ENCODE results near the gene DGKH. TPM values are rescaled to one million over a fixed set of nuclear protein-coding genes. Genes with fewer than 3 reads are reported as not detected.

The DGKH gene
- total and polyA plus RNA-seq, 4 donors: 0.88 to 32.8 (median 16.4) TPM

GRCh38 chr13:42239644-42240043 lies 191.2 kb downstream of the DGKH start:
- Histone ChIP-seq H3K27me3 (ENCODE audit: control insufficient read depth in 1 of 2, insufficient read depth in 2 of 2, low read length in 1 of 2) (no peaks in the 10 kb centered on the region), H3K27ac (ENCODE audit: low read depth in 1 of 2, low read length in 2 of 2) (no peak overlapping the region), H3K4me3 (ENCODE audit: low read length in 2 of 2) (no peak overlapping the region), H3K9me3 (ENCODE audit: control insufficient read depth, low read length) (no peaks in the 10 kb centered on the region), H3K36me3 (ENCODE audit: control insufficient read depth in 1 of 2, insufficient read depth in 2 of 2, low read length in 1 of 2) (no peaks in the 10 kb centered on the region), H3K4me1 (ENCODE audit: control insufficient read depth in 1 of 2, insufficient read depth in 2 of 2, low read length in 2 of 2) (no peaks in the 10 kb centered on the region)
- DNase-seq (no peak), ATAC-seq (ENCODE audit: low FRiP score) (no peak)
- intact Hi-C loops (cut with DNase I): no loop called here

- no peaks in the 10 kb centered on the region for H3K4me1 ChIP-seq (ENCODE audit: control insufficient read depth in 1 of 2, insufficient read depth in 2 of 2, low read length in 2 of 2)
- 92 to 96% methylated on average over 8 of the region's 8 CpGs for WGBS, 2 donors
- H3K9me3 ChIP-seq (ENCODE audit: control insufficient read depth, low read length): no peaks in the 10 kb centered on the region
- ATAC-seq (ENCODE audit: low FRiP score) (no peak), DNase-seq (no peak)
- H3K4me3 ChIP-seq (ENCODE audit: low read length in 2 of 2): no peak overlapping the region
- no peaks in the 10 kb centered on the region for H3K27me3 ChIP-seq (ENCODE audit: control insufficient read depth in 1 of 2, insufficient read depth in 2 of 2, low read length in 1 of 2)
- no peaks in the 10 kb centered on the region for H3K36me3 ChIP-seq (ENCODE audit: control insufficient read depth in 1 of 2, insufficient read depth in 2 of 2, low read length in 1 of 2)
- no peak overlapping the region for H3K27ac ChIP-seq (ENCODE audit: low read depth in 1 of 2, low read length in 2 of 2)
- intact Hi-C loops (cut with DNase I): no loop called here
Observed at GRCh38 chr13:42246541-42246940, 198.1 kb downstream of the DGKH start.

GRCh38 chr13:42247883-42248282 lies 199.4 kb downstream of the DGKH start:
- H3K4me3 ChIP-seq (ENCODE audit: low read length in 2 of 2): no peak overlapping the region
- no peak for ATAC-seq (ENCODE audit: low FRiP score)
- no peaks in the 10 kb centered on the region for H3K9me3 ChIP-seq (ENCODE audit: control insufficient read depth, low read length)
- no peaks in the 10 kb centered on the region for H3K4me1 ChIP-seq (ENCODE audit: control insufficient read depth in 1 of 2, insufficient read depth in 2 of 2, low read length in 2 of 2)
- WGBS, 2 donors: 94 to 96% methylated on average over 2 of the region's 2 CpGs
- no peaks in the 10 kb centered on the region for H3K27me3 ChIP-seq (ENCODE audit: control insufficient read depth in 1 of 2, insufficient read depth in 2 of 2, low read length in 1 of 2)
- H3K27ac ChIP-seq (ENCODE audit: low read depth in 1 of 2, low read length in 2 of 2): no peak overlapping the region
- intact Hi-C loops (cut with DNase I): no loop called here
- H3K36me3 ChIP-seq (ENCODE audit: control insufficient read depth in 1 of 2, insufficient read depth in 2 of 2, low read length in 1 of 2): no peaks in the 10 kb centered on the region
- DNase-seq: no peak

- no peaks in the 10 kb centered on the region for H3K36me3 ChIP-seq (ENCODE audit: control insufficient read depth in 1 of 2, insufficient read depth in 2 of 2, low read length in 1 of 2)
- H3K9me3 ChIP-seq (ENCODE audit: control insufficient read depth, low read length): no peaks in the 10 kb centered on the region
- intact Hi-C loops (cut with DNase I): no loop called here
- peaks cover 0 to 2% of the 10 kb centered on the region in 2 donors for H3K4me1 ChIP-seq (ENCODE audit: control insufficient read depth in 1 of 2, insufficient read depth in 2 of 2, low read length in 2 of 2)
- DNase-seq (no peak), ATAC-seq (ENCODE audit: low FRiP score) (no peak)
- H3K27me3 ChIP-seq (ENCODE audit: control insufficient read depth in 1 of 2, insufficient read depth in 2 of 2, low read length in 1 of 2): no peaks in the 10 kb centered on the region
- no peak overlapping the region for H3K27ac ChIP-seq (ENCODE audit: low read depth in 1 of 2, low read length in 2 of 2)
- 7 to 14% methylated on average over 5 of the region's 5 CpGs for WGBS, 2 donors
- H3K4me3 ChIP-seq (ENCODE audit: low read length in 2 of 2): peak overlapping the region in 1 of 2 donors; percentile 26
Observed at GRCh38 chr13:42255886-42256285, 207.4 kb downstream of the DGKH start.

- H3K9me3 ChIP-seq (ENCODE audit: control insufficient read depth, low read length): no peaks in the 10 kb centered on the region
- WGBS, 2 donors: 77 to 80% methylated on average over 5 of the region's 5 CpGs
- DNase-seq (no peak), ATAC-seq (ENCODE audit: low FRiP score) (no peak)
- H3K4me1 ChIP-seq (ENCODE audit: control insufficient read depth in 1 of 2, insufficient read depth in 2 of 2, low read length in 2 of 2): peaks cover 0 to 2% of the 10 kb centered on the region in 2 donors
- intact Hi-C loops (cut with DNase I): no loop called here
- H3K36me3 ChIP-seq (ENCODE audit: control insufficient read depth in 1 of 2, insufficient read depth in 2 of 2, low read length in 1 of 2): no peaks in the 10 kb centered on the region
- H3K4me3 ChIP-seq (ENCODE audit: low read length in 2 of 2): no peak overlapping the region
- no peak overlapping the region for H3K27ac ChIP-seq (ENCODE audit: low read depth in 1 of 2, low read length in 2 of 2)
- H3K27me3 ChIP-seq (ENCODE audit: control insufficient read depth in 1 of 2, insufficient read depth in 2 of 2, low read length in 1 of 2): no peaks in the 10 kb centered on the region
Observed at GRCh38 chr13:42258747-42259146, 210.3 kb downstream of the DGKH start.

GRCh38 chr13:42259515-42259914 lies 211.1 kb downstream of the DGKH start:
- no peaks in the 10 kb centered on the region for H3K9me3 ChIP-seq (ENCODE audit: control insufficient read depth, low read length)
- H3K27ac ChIP-seq (ENCODE audit: low read depth in 1 of 2, low read length in 2 of 2): no peak overlapping the region
- WGBS, 2 donors: 83 to 94% methylated on average over 4 of the region's 4 CpGs
- intact Hi-C loops (cut with DNase I): no loop called here
- H3K36me3 ChIP-seq (ENCODE audit: control insufficient read depth in 1 of 2, insufficient read depth in 2 of 2, low read length in 1 of 2): no peaks in the 10 kb centered on the region
- no peaks in the 10 kb centered on the region for H3K27me3 ChIP-seq (ENCODE audit: control insufficient read depth in 1 of 2, insufficient read depth in 2 of 2, low read length in 1 of 2)
- no peak overlapping the region for H3K4me3 ChIP-seq (ENCODE audit: low read length in 2 of 2)
- DNase-seq (no peak), ATAC-seq (ENCODE audit: low FRiP score) (no peak)
- H3K4me1 ChIP-seq (ENCODE audit: control insufficient read depth in 1 of 2, insufficient read depth in 2 of 2, low read length in 2 of 2): peaks cover 0 to 2% of the 10 kb centered on the region in 2 donors

GRCh38 chr13:42260903-42261654 lies 212.6 kb downstream of the DGKH start:
- Histone ChIP-seq H3K9me3 (ENCODE audit: control insufficient read depth, low read length) (no peaks in the 10 kb centered on the region), H3K27ac (ENCODE audit: low read depth in 1 of 2, low read length in 2 of 2) (no peak overlapping the region), H3K4me3 (ENCODE audit: low read length in 2 of 2) (no peak overlapping the region), H3K4me1 (ENCODE audit: control insufficient read depth in 1 of 2, insufficient read depth in 2 of 2, low read length in 2 of 2) (peaks cover 0 to under 1% of the 10 kb centered on the region in 2 donors), H3K27me3 (ENCODE audit: control insufficient read depth in 1 of 2, insufficient read depth in 2 of 2, low read length in 1 of 2) (no peaks in the 10 kb centered on the region), H3K36me3 (ENCODE audit: control insufficient read depth in 1 of 2, insufficient read depth in 2 of 2, low read length in 1 of 2) (no peaks in the 10 kb centered on the region)
- ATAC-seq (ENCODE audit: low FRiP score) (no peak), DNase-seq (no peak)
- WGBS, 2 donors: 94% methylated on average over 8 of the region's 8 CpGs
- intact Hi-C loops (cut with DNase I): no loop called here

GRCh38 chr13:42266473-42266872 lies 218.0 kb downstream of the DGKH start:
- Histone ChIP-seq H3K36me3 (ENCODE audit: control insufficient read depth in 1 of 2, insufficient read depth in 2 of 2, low read length in 1 of 2) (no peaks in the 10 kb centered on the region), H3K27ac (ENCODE audit: low read depth in 1 of 2, low read length in 2 of 2) (no peak overlapping the region), H3K27me3 (ENCODE audit: control insufficient read depth in 1 of 2, insufficient read depth in 2 of 2, low read length in 1 of 2) (no peaks in the 10 kb centered on the region), H3K4me3 (ENCODE audit: low read length in 2 of 2) (no peak overlapping the region), H3K4me1 (ENCODE audit: control insufficient read depth in 1 of 2, insufficient read depth in 2 of 2, low read length in 2 of 2) (no peaks in the 10 kb centered on the region), H3K9me3 (ENCODE audit: control insufficient read depth, low read length) (no peaks in the 10 kb centered on the region)
- ATAC-seq (ENCODE audit: low FRiP score): no peak
- intact Hi-C loops (cut with DNase I): no loop called here
- WGBS, 2 donors: 43 to 46% methylated on average over 3 of the region's 3 CpGs
- no peak for DNase-seq

- no peaks in the 10 kb centered on the region for H3K36me3 ChIP-seq (ENCODE audit: control insufficient read depth in 1 of 2, insufficient read depth in 2 of 2, low read length in 1 of 2)
- ATAC-seq (ENCODE audit: low FRiP score) (no peak), DNase-seq (no peak)
- intact Hi-C loops (cut with DNase I): no loop called here
- no peak overlapping the region for H3K27ac ChIP-seq (ENCODE audit: low read depth in 1 of 2, low read length in 2 of 2)
- no peaks in the 10 kb centered on the region for H3K9me3 ChIP-seq (ENCODE audit: control insufficient read depth, low read length)
- peaks cover 3 to 4% of the 10 kb centered on the region in 2 donors for H3K4me1 ChIP-seq (ENCODE audit: control insufficient read depth in 1 of 2, insufficient read depth in 2 of 2, low read length in 2 of 2)
- H3K4me3 ChIP-seq (ENCODE audit: low read length in 2 of 2): no peak overlapping the region
- WGBS, 2 donors: 91 to 93% methylated on average over 6 of the region's 6 CpGs
- no peaks in the 10 kb centered on the region for H3K27me3 ChIP-seq (ENCODE audit: control insufficient read depth in 1 of 2, insufficient read depth in 2 of 2, low read length in 1 of 2)
Observed at GRCh38 chr13:42270160-42270856, 221.9 kb downstream of the DGKH start.
